CD4-positive, alpha-beta memory T cell (primary cell): Measurements from ENCODE around the gene NF2. TPM values are rescaled to one million over a fixed set of nuclear protein-coding genes. Genes with fewer than 3 reads are reported as not detected.

ENCODE experiments used
- CTCF ChIA-PET: fragments of 350-600 bp; sonication (Branson Sonifier 250); formaldehyde crosslinking; loops from one replicate; lab custom pipeline; 2021; ENCODE audit warnings: inconsistent platforms; ENCODE audit not compliant: partially characterized antibody; lab: Charles Lee
- POLR2A ChIA-PET: fragments of 350-600 bp; sonication (Branson Sonifier 250); formaldehyde crosslinking; loops from one replicate; lab custom pipeline; 2021; ENCODE audit not compliant: partially characterized antibody; lab: Charles Lee
- DNase-seq, 5 donors: peaks; one replicate each; pipeline versions ENCODE4 v3.0.0 to v3.0.0-alpha.2; 2020 to 2022; ENCODE audit warnings: mixed read lengths in 1 of 5
- H3K27ac ChIP-seq: one replicate; pipeline ENCODE4 v1.7.0; 2013; ENCODE audit warnings: low read depth, low read length
- H3K27me3 ChIP-seq: 2 replicates; pipeline ENCODE4 v1.7.0; 2013; ENCODE audit warnings: mild to moderate bottlenecking, low read length, moderate library complexity; ENCODE audit not compliant: insufficient read depth
- H3K36me3 ChIP-seq: 2 replicates; pipeline ENCODE4 v1.7.0; 2013; ENCODE audit warnings: mild to moderate bottlenecking, low read length, moderate library complexity; ENCODE audit not compliant: insufficient read depth
- H3K4me1 ChIP-seq: 2 replicates; pipeline ENCODE4 v1.7.0; 2013; ENCODE audit warnings: mild to moderate bottlenecking, low read length, moderate library complexity; ENCODE audit not compliant: insufficient read depth
- H3K4me3 ChIP-seq, 2 donors: one replicate each; pipeline ENCODE4 v1.7.0; 2013; ENCODE audit warnings: low read length in 2 of 2, mild to moderate bottlenecking in 1 of 2
- H3K9me3 ChIP-seq, 2 donors: one replicate each; pipeline ENCODE4 v1.7.0; 2013; ENCODE audit warnings: low read length in 2 of 2, control low read depth in 1 of 2; ENCODE audit not compliant: control insufficient read depth in 1 of 2
- H3K27ac Mint-ChIP-seq, 7 donors: one replicate each; pipeline ENCODE4 v1.8.0; 2020 to 2021; ENCODE audit warnings: mixed read lengths in 7 of 7, mild to moderate bottlenecking in 6 of 7, inconsistent platforms in 3 of 7, moderate library complexity in 3 of 7
- H3K27me3 Mint-ChIP-seq, 2 donors: one replicate each; pipeline ENCODE4 v1.8.0; 2020 to 2021; ENCODE audit warnings: mixed read lengths in 2 of 2
- H3K36me3 Mint-ChIP-seq, 2 donors: one replicate each; pipeline ENCODE4 v1.8.0; 2020 to 2021; ENCODE audit warnings: mixed read lengths in 2 of 2, inconsistent platforms in 1 of 2, mild to moderate bottlenecking in 1 of 2
- H3K4me1 Mint-ChIP-seq, 4 donors: one replicate each; pipeline ENCODE4 v1.8.0; 2020 to 2021; ENCODE audit warnings: mixed read lengths in 4 of 4, mild to moderate bottlenecking in 1 of 4
- H3K4me3 Mint-ChIP-seq, 8 donors: one replicate each; pipeline ENCODE4 v1.8.0; 2020 to 2021; ENCODE audit warnings: mixed read lengths in 8 of 8, mild to moderate bottlenecking in 7 of 8, moderate library complexity in 6 of 8, inconsistent platforms in 3 of 8
- H3K9me3 Mint-ChIP-seq, 8 donors: one replicate each; pipeline ENCODE4 v1.8.0; 2020 to 2021; ENCODE audit warnings: mixed read lengths in 8 of 8, mild to moderate bottlenecking in 5 of 8, inconsistent platforms in 3 of 8, moderate library complexity in 1 of 8
- intact Hi-C: fragments of 100-400 bp; cut with micrococcal nuclease; formaldehyde crosslinking; loops from one replicate; pipeline ENCODE4 v1.15.1; 2023
- polyA plus RNA-seq, 2 donors: library from polyadenylated mRNA; unstranded; fragments of 300-500 nt; fragmentation: Illumina TruSeq; gene quantifications; one replicate each; pipeline ENCODE4 v1.2.3, GENCODE V29; 2021
- total RNA-seq, 2 experiments: library from RNA; stranded (reverse); gene quantifications; one replicate each; pipeline ENCODE4 v1.2.3, GENCODE V29; 2021

Gene NF2
- total and polyA plus RNA-seq, 4 experiments from 2014 or later, result 11.7 to 31.4 (median 24.2) TPM

- Mint-ChIP-seq H3K4me3 (no peak overlapping the region), H3K36me3 (peaks cover 29 to 49% of the 10 kb centered on the region in 2 donors), H3K27ac (peak overlapping the region in 2 of 7 donors; percentile 56 to 79), H3K27me3 (no peaks in the 10 kb centered on the region), H3K9me3 (no peaks in the 10 kb centered on the region), H3K4me1 (peaks cover 0 to 13% (median 4%) of the 10 kb centered on the region in 4 donors)
- intact Hi-C loops, result no loop called here
- DNase-seq, result no peak
- no peaks in the 10 kb centered on the region for H3K9me3 ChIP-seq
- no peak overlapping the region for H3K27ac ChIP-seq
- ChIA-PET POLR2A (no interaction called here), CTCF (interaction anchor here (0.8 to 5.5 kb wide), 6 partner anchors 10 to 398 kb away, joined by 3 to 40 read pairs (median 5); no protein-coding TSS in a partner anchor)
- H3K4me3 ChIP-seq, result no peak overlapping the region
- no peaks in the 10 kb centered on the region for H3K4me1 ChIP-seq
- H3K27me3 ChIP-seq, result no peaks in the 10 kb centered on the region
- peaks cover 7% of the 10 kb centered on the region for H3K36me3 ChIP-seq
Observed at GRCh38 chr22:29690476-29690875, 87.0 kb downstream of the NF2 start.

- H3K27me3 ChIP-seq, result no peaks in the 10 kb centered on the region
- H3K27ac ChIP-seq, result no peak overlapping the region
- peaks cover 0 to 13% (median 4%) of the 10 kb centered on the region in 4 donors for H3K4me1 Mint-ChIP-seq
- H3K9me3 ChIP-seq, result no peaks in the 10 kb centered on the region
- H3K27me3 Mint-ChIP-seq, result no peaks in the 10 kb centered on the region
- ChIA-PET POLR2A (no interaction called here), CTCF (interaction anchor here (1.0 to 5.5 kb wide), 3 partner anchors 313 to 399 kb away, joined by 3 to 40 read pairs (median 3); no protein-coding TSS in a partner anchor)
- H3K27ac Mint-ChIP-seq, result no peak overlapping the region
- no peaks in the 10 kb centered on the region for H3K9me3 Mint-ChIP-seq
- peaks cover 7% of the 10 kb centered on the region for H3K36me3 ChIP-seq
- H3K4me3 Mint-ChIP-seq, result no peak overlapping the region
- peaks cover 33 to 50% of the 10 kb centered on the region in 2 donors for H3K36me3 Mint-ChIP-seq
- H3K4me1 ChIP-seq, result no peaks in the 10 kb centered on the region
- DNase-seq, result no peak
- intact Hi-C loops, result no loop called here
- H3K4me3 ChIP-seq, result no peak overlapping the region
Observed at GRCh38 chr22:29691636-29692326, 88.3 kb downstream of the NF2 start.

- Histone ChIP-seq H3K27me3 (no peaks in the 10 kb centered on the region), H3K4me1 (no peaks in the 10 kb centered on the region), H3K4me3 (no peak overlapping the region), H3K36me3 (peaks cover 7% of the 10 kb centered on the region), H3K9me3 (no peaks in the 10 kb centered on the region), H3K27ac (no peak overlapping the region)
- no peak overlapping the region for H3K27ac Mint-ChIP-seq
- peaks cover 0 to 13% (median 4%) of the 10 kb centered on the region in 4 donors for H3K4me1 Mint-ChIP-seq
- no peaks in the 10 kb centered on the region for H3K9me3 Mint-ChIP-seq
- ChIA-PET POLR2A (no interaction called here), CTCF (interaction anchor here (1.0 to 5.5 kb wide), 2 partner anchors 312 to 399 kb away, joined by 3 to 40 read pairs; no protein-coding TSS in a partner anchor)
- no peak for DNase-seq
- H3K27me3 Mint-ChIP-seq, result no peaks in the 10 kb centered on the region
- H3K36me3 Mint-ChIP-seq, result peaks cover 32 to 46% of the 10 kb centered on the region in 2 donors
- intact Hi-C loops, result no loop called here
- no peak overlapping the region for H3K4me3 Mint-ChIP-seq
Observed at GRCh38 chr22:29692327-29692640, 88.9 kb downstream of the NF2 start.

- peaks cover 0 to 13% (median 4%) of the 10 kb centered on the region in 4 donors for H3K4me1 Mint-ChIP-seq
- H3K9me3 ChIP-seq, result no peaks in the 10 kb centered on the region
- H3K27ac ChIP-seq, result no peak overlapping the region
- CTCF ChIA-PET, result interaction anchor here (5.5 kb wide), 1 partner anchor 312 kb away, joined by 40 read pairs; no protein-coding TSS in a partner anchor
- no peaks in the 10 kb centered on the region for H3K9me3 Mint-ChIP-seq
- DNase-seq, result no peak
- peaks cover 28 to 45% of the 10 kb centered on the region in 2 donors for H3K36me3 Mint-ChIP-seq
- intact Hi-C loops, result no loop called here
- peaks cover 7% of the 10 kb centered on the region for H3K36me3 ChIP-seq
- POLR2A ChIA-PET, result no interaction called here
- H3K27ac Mint-ChIP-seq, result peak overlapping the region in 2 of 7 donors; percentile 38 to 81
- H3K4me3 Mint-ChIP-seq, result peak overlapping the region in 1 of 8 donors; percentile 34
- H3K4me1 ChIP-seq, result no peaks in the 10 kb centered on the region
- H3K4me3 ChIP-seq, result no peak overlapping the region
- H3K27me3 Mint-ChIP-seq, result no peaks in the 10 kb centered on the region
- H3K27me3 ChIP-seq, result no peaks in the 10 kb centered on the region
Observed at GRCh38 chr22:29693161-29693560, 89.7 kb downstream of the NF2 start.

GRCh38 chr22:29693671-29694070 lies 90.2 kb downstream of the NF2 start:
- Histone ChIP-seq H3K9me3 (no peaks in the 10 kb centered on the region), H3K36me3 (peaks cover 7% of the 10 kb centered on the region), H3K27me3 (no peaks in the 10 kb centered on the region), H3K27ac (no peak overlapping the region), H3K4me1 (no peaks in the 10 kb centered on the region), H3K4me3 (no peak overlapping the region)
- no peaks in the 10 kb centered on the region for H3K9me3 Mint-ChIP-seq
- peaks cover 0 to 9% (median 4%) of the 10 kb centered on the region in 4 donors for H3K4me1 Mint-ChIP-seq
- intact Hi-C loops, result no loop called here
- peaks cover 25 to 48% of the 10 kb centered on the region in 2 donors for H3K36me3 Mint-ChIP-seq
- ChIA-PET POLR2A (no interaction called here), CTCF (no interaction called here)
- peak overlapping the region in 1 of 7 donors; percentile 73 for H3K27ac Mint-ChIP-seq
- H3K27me3 Mint-ChIP-seq, result no peaks in the 10 kb centered on the region
- H3K4me3 Mint-ChIP-seq, result no peak overlapping the region
- DNase-seq, result no peak

- H3K36me3 ChIP-seq, result peaks cover 7% of the 10 kb centered on the region
- H3K9me3 Mint-ChIP-seq, result no peaks in the 10 kb centered on the region
- H3K4me3 Mint-ChIP-seq, result no peak overlapping the region
- DNase-seq, result no peak
- no peaks in the 10 kb centered on the region for H3K27me3 ChIP-seq
- intact Hi-C loops, result no loop called here
- H3K4me1 ChIP-seq, result peaks cover 2% of the 10 kb centered on the region
- ChIA-PET POLR2A (no interaction called here), CTCF (interaction anchor here (1.0 kb wide), 1 partner anchor 8 kb away, joined by 5 read pairs; no protein-coding TSS in a partner anchor)
- no peak overlapping the region for H3K4me3 ChIP-seq
- H3K9me3 ChIP-seq, result no peaks in the 10 kb centered on the region
- H3K27me3 Mint-ChIP-seq, result no peaks in the 10 kb centered on the region
- H3K4me1 Mint-ChIP-seq, result peaks cover 0 to 8% (median 3%) of the 10 kb centered on the region in 4 donors
- no peak overlapping the region for H3K27ac Mint-ChIP-seq
- peaks cover 25 to 40% of the 10 kb centered on the region in 2 donors for H3K36me3 Mint-ChIP-seq
- no peak overlapping the region for H3K27ac ChIP-seq
Observed at GRCh38 chr22:29695129-29695926, 91.9 kb downstream of the NF2 start.
